Osteocyte (in vitro differentiated cells): ENCODE results near the gene CDH11. TPM values are rescaled to one million over a fixed set of nuclear protein-coding genes. Genes with fewer than 3 reads are reported as not detected.

Experiments
- DNase-seq: peaks from one replicate; pipeline ENCODE4 v3.0.0; 2021; ENCODE audit warnings: mixed read lengths; ENCODE audit not compliant: unreplicated experiment; ENCODE audit errors: extremely low spot score
- H3K27ac Mint-ChIP-seq: one replicate; pipeline ENCODE4 v1.8.0; 2021; ENCODE audit warnings: mild to moderate bottlenecking, mixed read lengths; ENCODE audit not compliant: unreplicated experiment
- H3K27me3 Mint-ChIP-seq: one replicate; pipeline ENCODE4 v1.8.0; 2021; ENCODE audit warnings: mixed read lengths; ENCODE audit not compliant: unreplicated experiment
- H3K36me3 Mint-ChIP-seq: one replicate; pipeline ENCODE4 v1.8.0; 2021; ENCODE audit warnings: mixed read lengths; ENCODE audit not compliant: unreplicated experiment
- H3K4me1 Mint-ChIP-seq: one replicate; pipeline ENCODE4 v1.8.0; 2021; ENCODE audit warnings: mixed read lengths; ENCODE audit not compliant: unreplicated experiment
- H3K4me3 Mint-ChIP-seq: one replicate; pipeline ENCODE4 v1.8.0; 2021; ENCODE audit warnings: mild to moderate bottlenecking, moderate library complexity, mixed read lengths; ENCODE audit not compliant: unreplicated experiment
- H3K9me3 Mint-ChIP-seq: one replicate; pipeline ENCODE4 v1.8.0; 2021; ENCODE audit warnings: mixed read lengths; ENCODE audit not compliant: unreplicated experiment
- total RNA-seq: library from RNA; stranded (reverse); gene quantifications from 2 replicates; pipeline ENCODE4 v1.2.1, GENCODE V29; 2021
- TF ChIP-seq, protein P1 (sequence below): fragments of 200-600 bp; sonication (generic); IDR thresholded peaks from 2 replicates; pipeline ENCODE4 v1.5.0; 2021; ENCODE audit warnings: antibody characterized with exemption, mild to moderate bottlenecking, moderate library complexity

The CDH11 gene
- total RNA-seq, 1 donor from 2014 or later, result 560 TPM

DNA sequence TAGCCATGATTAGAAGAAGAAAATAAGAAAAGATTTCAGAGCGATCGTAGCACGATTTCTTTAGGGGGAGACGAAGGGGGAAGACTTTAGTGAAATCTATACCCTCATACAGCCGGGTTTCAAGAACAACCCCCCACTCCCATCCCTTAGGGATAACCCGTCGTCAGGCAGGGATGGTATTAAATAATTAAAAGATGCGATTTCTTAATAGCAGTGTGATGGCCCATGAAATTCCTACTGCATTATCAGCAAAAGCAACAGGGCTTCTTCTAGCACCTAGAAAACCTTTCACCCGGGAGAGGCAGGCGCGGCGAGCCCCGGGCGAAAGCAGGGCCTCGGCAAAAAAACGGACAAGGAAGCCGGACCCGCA is 1.4 kb downstream of the CDH11 start:
- peak overlapping the region; percentile 84 for H3K4me3 Mint-ChIP-seq
- no peak for DNase-seq
- peaks cover 61% of the 10 kb centered on the region for H3K4me1 Mint-ChIP-seq
- H3K27me3 Mint-ChIP-seq, result no peaks in the 10 kb centered on the region
- H3K27ac Mint-ChIP-seq, result peak overlapping the region; percentile 93
- H3K36me3 Mint-ChIP-seq, result peaks cover 16% of the 10 kb centered on the region
- H3K9me3 Mint-ChIP-seq, result no peaks in the 10 kb centered on the region
- TF ChIP-seq, protein P1, sequence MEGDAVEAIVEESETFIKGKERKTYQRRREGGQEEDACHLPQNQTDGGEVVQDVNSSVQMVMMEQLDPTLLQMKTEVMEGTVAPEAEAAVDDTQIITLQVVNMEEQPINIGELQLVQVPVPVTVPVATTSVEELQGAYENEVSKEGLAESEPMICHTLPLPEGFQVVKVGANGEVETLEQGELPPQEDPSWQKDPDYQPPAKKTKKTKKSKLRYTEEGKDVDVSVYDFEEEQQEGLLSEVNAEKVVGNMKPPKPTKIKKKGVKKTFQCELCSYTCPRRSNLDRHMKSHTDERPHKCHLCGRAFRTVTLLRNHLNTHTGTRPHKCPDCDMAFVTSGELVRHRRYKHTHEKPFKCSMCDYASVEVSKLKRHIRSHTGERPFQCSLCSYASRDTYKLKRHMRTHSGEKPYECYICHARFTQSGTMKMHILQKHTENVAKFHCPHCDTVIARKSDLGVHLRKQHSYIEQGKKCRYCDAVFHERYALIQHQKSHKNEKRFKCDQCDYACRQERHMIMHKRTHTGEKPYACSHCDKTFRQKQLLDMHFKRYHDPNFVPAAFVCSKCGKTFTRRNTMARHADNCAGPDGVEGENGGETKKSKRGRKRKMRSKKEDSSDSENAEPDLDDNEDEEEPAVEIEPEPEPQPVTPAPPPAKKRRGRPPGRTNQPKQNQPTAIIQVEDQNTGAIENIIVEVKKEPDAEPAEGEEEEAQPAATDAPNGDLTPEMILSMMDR, result no peak

DNA sequence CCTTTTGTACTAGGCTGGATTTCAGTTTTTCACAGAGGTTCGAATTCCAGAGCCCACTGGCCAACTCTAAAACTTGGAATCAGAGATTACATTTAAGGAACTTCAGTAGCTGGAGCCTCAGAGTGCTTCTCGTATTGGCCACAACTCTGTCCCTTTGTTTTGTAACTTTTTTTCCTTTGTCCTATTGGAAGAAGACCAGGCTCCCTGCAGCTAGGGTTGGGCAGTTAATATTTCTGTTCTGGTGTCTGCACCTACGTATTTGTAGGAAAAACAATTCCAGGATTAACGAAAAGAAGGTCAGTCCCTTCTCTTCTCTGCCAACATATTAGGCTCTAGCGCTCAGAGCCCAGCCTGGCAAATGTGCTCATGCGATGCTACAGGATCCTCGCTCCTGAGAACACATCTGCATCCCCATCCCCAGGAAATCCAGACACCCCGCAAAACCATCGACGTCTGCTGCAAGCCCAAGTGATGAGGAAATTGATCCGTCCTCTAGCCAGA is 1.9 kb downstream of the CDH11 start:
- TF ChIP-seq, protein P1, result no peak
- no peak for DNase-seq
- no peaks in the 10 kb centered on the region for H3K9me3 Mint-ChIP-seq
- peaks cover 17% of the 10 kb centered on the region for H3K36me3 Mint-ChIP-seq
- peak overlapping the region; percentile 93 for H3K27ac Mint-ChIP-seq
- no peaks in the 10 kb centered on the region for H3K27me3 Mint-ChIP-seq
- peak overlapping the region; percentile 84 for H3K4me3 Mint-ChIP-seq
- peaks cover 60% of the 10 kb centered on the region for H3K4me1 Mint-ChIP-seq

DNA sequence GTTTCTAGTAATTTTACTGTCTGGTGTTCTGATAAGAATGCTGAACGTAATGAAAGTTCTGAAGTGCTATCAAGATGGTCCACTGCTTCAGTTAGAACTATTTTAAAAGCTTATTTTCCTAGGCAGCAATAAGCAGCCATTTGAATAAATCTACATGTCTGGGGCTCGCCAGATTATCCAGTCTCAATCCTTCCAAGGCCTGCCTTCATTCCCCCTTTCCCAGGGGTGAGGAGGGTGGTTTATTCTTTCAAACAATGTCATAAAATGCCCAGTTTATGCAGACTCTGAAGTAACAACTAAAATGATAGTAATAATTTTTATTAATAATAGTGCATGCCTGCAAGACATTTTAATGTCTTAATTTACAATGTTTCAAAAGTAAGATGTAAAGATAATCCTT is 2.4 kb downstream of the CDH11 start:
- H3K4me3 Mint-ChIP-seq, result peak overlapping the region; percentile 84
- TF ChIP-seq, protein P1, result no peak
- H3K4me1 Mint-ChIP-seq, result peaks cover 61% of the 10 kb centered on the region
- H3K9me3 Mint-ChIP-seq, result no peaks in the 10 kb centered on the region
- H3K36me3 Mint-ChIP-seq, result peaks cover 21% of the 10 kb centered on the region
- H3K27ac Mint-ChIP-seq, result peak overlapping the region; percentile 93
- H3K27me3 Mint-ChIP-seq, result no peaks in the 10 kb centered on the region
- DNase-seq, result no peak

DNA sequence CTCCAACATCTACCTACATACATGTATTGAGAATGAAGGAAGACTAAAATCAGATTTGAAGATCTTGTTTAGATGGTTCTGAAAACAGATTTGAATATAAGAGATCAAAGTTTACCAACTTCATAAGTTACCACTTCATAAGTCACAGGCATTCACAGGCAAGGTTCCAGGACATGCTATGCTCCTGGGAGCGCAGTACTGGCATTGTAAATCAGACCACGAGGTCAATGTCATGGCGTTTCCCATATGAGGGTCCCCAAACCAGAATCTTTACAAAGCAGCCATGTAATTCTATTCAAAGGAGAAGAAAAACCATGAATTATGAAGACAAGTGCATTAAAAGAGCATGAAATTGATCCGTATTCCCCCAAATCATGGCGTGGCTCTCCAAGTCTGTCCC is 3.0 kb downstream of the CDH11 start:
- H3K9me3 Mint-ChIP-seq, result no peaks in the 10 kb centered on the region
- peak overlapping the region; percentile 93 for H3K27ac Mint-ChIP-seq
- no peaks in the 10 kb centered on the region for H3K27me3 Mint-ChIP-seq
- H3K4me1 Mint-ChIP-seq, result peaks cover 61% of the 10 kb centered on the region
- no peak for DNase-seq
- peak overlapping the region; percentile 84 for H3K4me3 Mint-ChIP-seq
- peaks cover 24% of the 10 kb centered on the region for H3K36me3 Mint-ChIP-seq
- TF ChIP-seq, protein P1, result no peak

DNA sequence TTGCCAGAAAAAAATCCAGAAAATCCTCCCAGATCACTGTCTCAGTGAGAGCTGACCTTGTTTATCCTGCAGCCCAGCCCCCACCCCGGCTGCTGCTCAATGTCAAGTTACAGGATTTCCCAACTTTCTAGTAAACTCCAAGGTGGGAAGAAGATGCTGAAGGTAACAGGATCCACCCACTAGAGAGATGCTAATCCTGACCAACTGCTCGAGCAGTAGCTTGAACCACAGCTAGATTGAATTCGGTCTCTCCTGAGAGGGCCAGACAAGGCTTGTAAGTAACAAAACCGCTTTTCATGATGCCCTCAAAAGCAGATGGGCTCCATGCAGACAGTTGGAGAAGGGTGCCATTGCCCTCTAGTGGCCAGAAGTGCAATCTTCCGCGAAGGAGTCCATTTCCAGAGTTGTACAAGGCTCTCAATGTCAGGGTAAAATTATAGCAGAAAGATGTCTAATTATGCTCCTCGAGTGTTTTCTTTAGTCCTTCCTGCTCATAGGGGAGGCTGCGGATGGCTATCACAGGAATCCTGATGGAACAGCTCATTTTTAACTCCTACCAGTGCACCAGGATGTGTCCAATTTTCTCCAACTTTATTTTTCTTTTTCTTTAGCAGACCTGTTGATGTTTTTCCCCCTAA is 3.9 kb downstream of the CDH11 start:
- H3K4me1 Mint-ChIP-seq, result peaks cover 62% of the 10 kb centered on the region
- no peaks in the 10 kb centered on the region for H3K27me3 Mint-ChIP-seq
- TF ChIP-seq, protein P1, result peak; percentile 94
- peaks cover 32% of the 10 kb centered on the region for H3K36me3 Mint-ChIP-seq
- DNase-seq, result peak; percentile 89
- H3K9me3 Mint-ChIP-seq, result no peaks in the 10 kb centered on the region
- peak overlapping the region; percentile 93 for H3K27ac Mint-ChIP-seq
- H3K4me3 Mint-ChIP-seq, result peak overlapping the region; percentile 84
